Neutrophil (primary cell): ENCODE data around the gene OXCT1.
"Not testable (repeated sequence)": the region's sequence is repeated elsewhere in the genome, so short reads cannot be mapped to it uniquely, and the experiment has no call there.

Experiments
- H3K27ac ChIP-seq: fragments of 200-600 bp; sonication (generic); 2 replicates; pipeline ENCODE4 v1.5.1; 2016; ENCODE audit warnings: mild to moderate bottlenecking, moderate library complexity
- H3K27me3 ChIP-seq: fragments of 200-600 bp; sonication (generic); 2 replicates; pipeline ENCODE4 v1.6.0; 2016; ENCODE audit warnings: mild to moderate bottlenecking
- H3K36me3 ChIP-seq: fragments of 200-600 bp; sonication (generic); 2 replicates; pipeline ENCODE4 v1.5.1; 2017
- H3K4me1 ChIP-seq, 2 experiments: fragments of 200-600 bp in 1 of 2; sonication (generic) in 1 of 2; 1 replicate in 1 of 2; 2 replicates in 1 of 2; pipeline versions ENCODE4 v1.5.1 to v1.6.1; 2013 to 2016; ENCODE audit warnings: low read depth in 1 of 2, low read length in 1 of 2, mild to moderate bottlenecking in 1 of 2, moderate library complexity in 1 of 2; ENCODE audit not compliant: control insufficient read depth in 1 of 2, insufficient read depth in 1 of 2
- H3K4me3 ChIP-seq, 2 experiments: fragments of 200-600 bp in 1 of 2; sonication (generic) in 1 of 2; 1 replicate in 1 of 2; 2 replicates in 1 of 2; pipeline ENCODE4 v1.5.1; 2013 to 2016; ENCODE audit warnings: low read depth in 1 of 2, low read length in 1 of 2, mild to moderate bottlenecking in 1 of 2, moderate library complexity in 1 of 2
- H3K9me3 ChIP-seq: fragments of 200-600 bp; sonication (generic); 2 replicates; pipeline ENCODE4 v1.5.1; 2016
- TF ChIP-seq, protein P1 (sequence below): fragments of 200-600 bp; sonication (generic); IDR thresholded peaks from 2 replicates; pipeline ENCODE4 v1.5.1; 2016; ENCODE audit warnings: antibody characterized with exemption

OXCT1 gene

DNA sequence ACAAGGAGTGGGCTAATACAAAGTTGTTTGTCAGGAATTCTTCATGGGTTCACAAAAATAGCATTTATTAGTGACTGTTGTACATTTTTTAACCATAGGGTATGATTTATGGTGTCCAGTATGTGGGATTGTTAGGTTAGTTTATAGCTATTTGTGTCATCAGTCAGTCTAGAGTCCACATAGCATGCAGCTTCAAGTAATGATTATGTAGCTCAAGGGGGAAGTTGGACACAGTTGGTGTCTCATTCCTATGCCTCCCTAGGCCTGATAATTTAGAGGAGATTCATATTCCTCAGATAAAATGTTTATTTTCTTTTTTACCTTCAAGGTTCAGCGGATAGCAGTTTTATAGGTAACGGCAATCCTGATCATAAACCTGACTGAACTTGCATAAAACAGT is 153.8 kb downstream of the OXCT1 start:
- no peak overlapping the region for H3K4me3 ChIP-seq
- H3K36me3 ChIP-seq: no peaks in the 10 kb centered on the region
- H3K4me1 ChIP-seq: no peaks in the 10 kb centered on the region
- H3K27me3 ChIP-seq: no peaks in the 10 kb centered on the region
- TF ChIP-seq, protein P1, sequence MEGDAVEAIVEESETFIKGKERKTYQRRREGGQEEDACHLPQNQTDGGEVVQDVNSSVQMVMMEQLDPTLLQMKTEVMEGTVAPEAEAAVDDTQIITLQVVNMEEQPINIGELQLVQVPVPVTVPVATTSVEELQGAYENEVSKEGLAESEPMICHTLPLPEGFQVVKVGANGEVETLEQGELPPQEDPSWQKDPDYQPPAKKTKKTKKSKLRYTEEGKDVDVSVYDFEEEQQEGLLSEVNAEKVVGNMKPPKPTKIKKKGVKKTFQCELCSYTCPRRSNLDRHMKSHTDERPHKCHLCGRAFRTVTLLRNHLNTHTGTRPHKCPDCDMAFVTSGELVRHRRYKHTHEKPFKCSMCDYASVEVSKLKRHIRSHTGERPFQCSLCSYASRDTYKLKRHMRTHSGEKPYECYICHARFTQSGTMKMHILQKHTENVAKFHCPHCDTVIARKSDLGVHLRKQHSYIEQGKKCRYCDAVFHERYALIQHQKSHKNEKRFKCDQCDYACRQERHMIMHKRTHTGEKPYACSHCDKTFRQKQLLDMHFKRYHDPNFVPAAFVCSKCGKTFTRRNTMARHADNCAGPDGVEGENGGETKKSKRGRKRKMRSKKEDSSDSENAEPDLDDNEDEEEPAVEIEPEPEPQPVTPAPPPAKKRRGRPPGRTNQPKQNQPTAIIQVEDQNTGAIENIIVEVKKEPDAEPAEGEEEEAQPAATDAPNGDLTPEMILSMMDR: no peak
- H3K9me3 ChIP-seq: no peaks in the 10 kb centered on the region
- H3K27ac ChIP-seq: no peak overlapping the region

DNA sequence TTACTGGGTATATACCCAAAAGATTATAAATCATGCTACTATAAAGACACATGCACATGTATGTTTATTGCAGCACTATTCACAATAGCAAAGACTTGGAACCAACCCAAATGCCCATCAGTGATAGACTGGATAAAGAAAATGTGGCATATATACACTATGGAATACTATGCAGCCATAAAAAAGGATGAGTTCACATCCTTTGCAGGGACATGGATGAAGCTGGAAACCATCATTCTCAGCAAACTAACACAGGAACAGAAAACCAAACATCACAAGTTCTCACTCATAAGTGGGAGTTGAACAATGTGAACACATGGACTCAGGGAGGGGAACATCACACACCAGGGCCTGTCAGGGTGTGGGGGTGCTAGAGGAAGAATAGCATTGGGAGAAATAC is 155.8 kb downstream of the OXCT1 start:
- not testable (repeated sequence) for H3K4me1 ChIP-seq, H3K36me3 ChIP-seq, H3K27ac ChIP-seq, H3K4me3 ChIP-seq, H3K27me3 ChIP-seq, H3K9me3 ChIP-seq

DNA sequence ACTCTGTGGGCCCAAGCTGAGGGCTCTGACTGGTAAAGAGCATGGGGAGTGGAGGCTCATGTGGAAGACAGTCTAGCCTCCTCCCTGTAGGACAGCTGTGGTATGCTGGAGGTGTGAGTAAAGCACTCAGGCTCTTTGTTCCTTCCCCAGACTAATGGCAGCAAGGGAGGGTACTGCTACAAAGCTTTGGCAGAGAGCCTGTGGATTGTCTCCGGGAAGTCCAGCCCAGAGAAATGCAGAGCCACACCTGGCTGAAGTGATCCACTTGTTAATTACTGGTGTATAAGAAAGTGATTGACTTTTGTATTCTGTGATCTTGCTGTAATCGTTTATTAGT is 161.7 kb downstream of the OXCT1 start:
- H3K27me3 ChIP-seq: no peaks in the 10 kb centered on the region
- H3K27ac ChIP-seq: no peak overlapping the region
- H3K36me3 ChIP-seq: no peaks in the 10 kb centered on the region
- no peak overlapping the region for H3K4me3 ChIP-seq
- TF ChIP-seq, protein P1: no peak
- no peaks in the 10 kb centered on the region for H3K9me3 ChIP-seq
- H3K4me1 ChIP-seq: no peaks in the 10 kb centered on the region

DNA sequence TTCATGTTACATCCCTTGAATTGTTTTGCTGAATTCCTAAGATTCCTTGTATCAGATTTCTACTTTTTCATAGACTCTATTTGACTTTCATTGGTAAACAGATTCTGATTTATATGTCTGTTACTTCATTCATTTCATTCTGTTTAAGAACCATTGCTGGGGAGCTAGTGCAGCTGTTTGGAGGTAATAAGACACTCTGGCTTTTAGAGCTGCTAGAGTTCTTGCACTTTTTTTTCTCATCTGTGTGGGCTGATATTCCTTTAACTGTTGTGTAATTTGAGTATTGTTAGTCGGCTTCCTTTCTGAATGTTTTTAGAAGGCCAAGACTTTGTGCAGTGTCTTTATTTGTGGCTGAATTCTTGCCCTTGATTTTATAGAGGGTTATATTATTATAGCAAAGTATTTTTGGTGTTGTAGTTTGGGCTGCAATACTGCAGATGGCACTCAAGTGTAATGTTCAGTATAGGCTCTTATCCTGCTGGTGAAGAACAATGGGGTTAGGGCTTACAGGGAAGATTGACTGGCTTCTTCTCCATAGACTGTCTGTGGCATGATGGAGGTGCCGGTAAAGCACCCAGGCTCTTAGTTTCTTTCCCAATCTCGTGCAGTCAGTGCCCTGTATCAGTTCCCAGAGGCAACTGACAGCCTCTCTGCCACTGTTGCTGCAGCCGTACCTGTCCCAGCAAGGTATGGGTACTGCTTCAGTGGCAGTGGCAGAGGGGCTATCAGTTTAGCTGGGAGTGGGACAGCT is 162.2 kb downstream of the OXCT1 start:
- Histone ChIP-seq H3K27me3 (no peaks in the 10 kb centered on the region), H3K4me1 (no peaks in the 10 kb centered on the region), H3K9me3 (no peaks in the 10 kb centered on the region), H3K36me3 (no peaks in the 10 kb centered on the region), H3K4me3 (no peak overlapping the region), H3K27ac (no peak overlapping the region)
- TF ChIP-seq, protein P1: no peak

DNA sequence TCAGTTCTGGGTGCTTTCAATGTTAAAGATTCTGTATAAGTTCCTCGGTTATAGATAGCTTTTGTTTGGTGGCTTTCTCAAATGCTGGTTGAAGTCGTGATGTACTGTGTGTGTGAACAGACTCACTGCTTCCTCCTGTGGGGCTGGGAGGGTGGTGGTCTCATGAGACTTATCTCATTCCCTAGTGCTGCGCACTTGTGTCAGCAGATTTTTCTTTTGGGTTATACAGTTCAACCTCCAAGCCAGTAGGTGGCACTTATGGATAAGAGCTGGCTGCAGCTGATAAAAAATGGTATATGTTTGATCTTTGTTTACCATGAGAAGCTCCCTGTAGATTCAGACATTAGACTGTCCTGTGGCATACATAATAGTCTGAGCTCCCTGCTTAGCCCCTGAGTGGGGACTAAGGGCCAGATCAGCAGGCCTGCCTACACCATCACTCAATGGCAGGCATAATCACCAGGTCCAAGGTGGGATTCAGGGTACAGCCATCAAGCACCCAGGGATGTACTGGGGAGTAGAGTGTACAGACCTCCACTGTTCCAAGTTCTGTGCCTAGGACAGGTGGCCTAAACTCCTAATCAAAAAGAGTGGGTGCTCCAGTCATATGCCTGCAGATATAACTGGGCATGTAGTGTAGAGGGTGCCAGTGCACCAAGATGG is 174.2 kb downstream of the OXCT1 start:
- Histone ChIP-seq H3K9me3 (no peaks in the 10 kb centered on the region), H3K4me3 (no peak overlapping the region), H3K4me1 (no peaks in the 10 kb centered on the region), H3K27me3 (no peaks in the 10 kb centered on the region), H3K27ac (no peak overlapping the region), H3K36me3 (no peaks in the 10 kb centered on the region)
- TF ChIP-seq, protein P1: no peak

DNA sequence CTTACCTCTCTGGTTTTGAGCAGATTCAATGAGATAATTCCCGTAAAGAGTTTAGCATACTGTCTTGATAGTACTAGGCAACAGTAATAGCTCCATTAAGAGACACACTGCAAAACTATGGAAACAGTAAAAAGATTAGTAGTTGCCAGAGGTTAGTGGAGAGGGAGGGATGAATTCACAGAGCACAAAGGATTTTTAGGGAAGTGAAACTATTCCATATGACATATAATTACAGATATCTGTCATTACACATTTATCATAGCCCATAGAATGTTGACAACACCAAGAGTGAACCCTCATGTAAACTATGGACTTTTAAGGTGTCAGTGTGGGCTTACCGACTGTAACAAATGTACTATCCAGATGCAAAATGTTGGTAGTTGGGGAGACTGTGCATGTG is 183.5 kb downstream of the OXCT1 start:
- Histone ChIP-seq H3K27ac (no peak overlapping the region), H3K9me3 (no peaks in the 10 kb centered on the region), H3K4me3 (no peak overlapping the region), H3K36me3 (no peaks in the 10 kb centered on the region), H3K4me1 (no peaks in the 10 kb centered on the region), H3K27me3 (no peaks in the 10 kb centered on the region)
- TF ChIP-seq, protein P1: no peak
